Kidney tubule cell (primary cell): Measurements from ENCODE around the gene TRPV4.

ENCODE experiments used
- DNase-seq: peaks from one replicate; pipeline ENCODE4 v3.0.0-alpha.2; 2018; ENCODE audit warnings: low spot score

Gene TRPV4

DNA sequence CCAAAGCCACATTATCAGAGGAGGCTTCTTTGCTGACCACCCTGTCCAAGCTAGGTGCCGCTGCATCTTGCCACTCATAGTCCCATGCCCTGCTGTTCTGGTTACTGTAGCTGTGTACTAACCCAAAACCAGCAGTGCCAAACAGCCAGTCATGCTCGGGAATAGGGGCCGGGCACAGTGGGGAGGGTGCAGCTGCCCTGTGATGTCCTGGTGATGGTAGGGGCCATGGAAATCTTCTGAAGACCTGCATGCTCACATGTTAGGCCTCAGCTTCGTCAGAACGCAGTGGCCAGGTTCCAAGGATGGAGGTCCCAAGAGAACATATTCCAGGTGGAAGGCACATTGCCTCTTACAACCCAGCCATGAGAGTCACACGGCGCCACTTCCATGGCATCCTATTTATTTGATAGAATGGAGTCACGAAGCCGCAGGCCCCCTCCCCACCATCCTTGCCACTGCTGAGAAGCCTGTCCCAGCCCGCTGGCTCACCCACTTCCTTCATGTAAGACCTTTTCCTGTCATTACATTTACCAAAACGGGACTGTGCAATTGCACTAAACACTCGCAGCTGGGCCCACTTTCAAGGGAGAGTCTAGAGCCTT lies 71.0 kb downstream of the TRPV4 start:
- DNase-seq, result no peak

DNA sequence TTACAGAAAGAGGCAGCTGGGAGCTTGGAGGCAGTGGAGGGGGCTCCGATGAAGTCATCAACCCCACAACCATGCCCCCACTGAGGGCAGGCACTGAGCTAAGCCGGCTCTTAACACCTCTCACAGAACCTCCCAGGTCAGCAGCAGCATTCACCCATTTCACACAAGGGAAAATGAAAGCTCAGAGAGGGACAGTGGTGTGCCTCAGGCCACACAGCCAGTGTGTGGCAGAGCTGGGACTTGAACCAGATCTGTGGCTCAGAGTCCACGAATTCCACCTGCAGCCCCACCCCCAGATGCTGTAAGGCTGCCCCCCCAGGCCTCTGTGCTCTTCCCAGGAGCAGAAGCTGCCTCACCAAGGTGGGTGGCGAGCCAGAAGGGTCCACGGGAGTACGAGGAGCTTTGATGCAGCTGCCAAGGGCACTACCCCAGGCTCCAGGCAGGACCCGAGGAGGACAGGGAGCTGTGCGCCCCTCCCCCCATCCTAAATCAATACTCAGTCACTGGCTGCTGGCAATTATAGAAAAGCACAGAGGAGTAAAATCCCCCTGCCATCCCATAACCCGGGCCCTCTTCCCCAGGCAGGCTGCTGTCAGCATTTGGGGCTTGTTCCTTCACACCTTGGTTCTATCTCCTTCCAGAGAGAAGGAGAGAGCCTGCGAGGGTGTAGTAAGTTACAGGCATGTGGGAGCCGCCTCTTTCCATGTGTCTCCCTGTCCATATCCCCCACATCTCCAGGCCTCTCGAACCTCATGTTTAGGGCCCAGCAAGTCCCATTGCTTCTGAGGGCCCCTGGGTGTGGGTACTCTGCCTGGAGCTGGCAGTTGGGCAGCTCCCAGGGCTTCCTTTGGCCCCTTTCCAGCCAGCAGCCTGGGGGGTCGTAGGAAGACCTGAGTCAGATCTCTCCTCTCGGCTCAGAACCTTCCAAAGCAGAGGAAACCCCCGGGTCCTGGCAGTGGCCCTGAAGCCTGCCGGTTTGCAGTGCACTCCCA lies 72.0 kb downstream of the TRPV4 start:
- no peak for DNase-seq

DNA sequence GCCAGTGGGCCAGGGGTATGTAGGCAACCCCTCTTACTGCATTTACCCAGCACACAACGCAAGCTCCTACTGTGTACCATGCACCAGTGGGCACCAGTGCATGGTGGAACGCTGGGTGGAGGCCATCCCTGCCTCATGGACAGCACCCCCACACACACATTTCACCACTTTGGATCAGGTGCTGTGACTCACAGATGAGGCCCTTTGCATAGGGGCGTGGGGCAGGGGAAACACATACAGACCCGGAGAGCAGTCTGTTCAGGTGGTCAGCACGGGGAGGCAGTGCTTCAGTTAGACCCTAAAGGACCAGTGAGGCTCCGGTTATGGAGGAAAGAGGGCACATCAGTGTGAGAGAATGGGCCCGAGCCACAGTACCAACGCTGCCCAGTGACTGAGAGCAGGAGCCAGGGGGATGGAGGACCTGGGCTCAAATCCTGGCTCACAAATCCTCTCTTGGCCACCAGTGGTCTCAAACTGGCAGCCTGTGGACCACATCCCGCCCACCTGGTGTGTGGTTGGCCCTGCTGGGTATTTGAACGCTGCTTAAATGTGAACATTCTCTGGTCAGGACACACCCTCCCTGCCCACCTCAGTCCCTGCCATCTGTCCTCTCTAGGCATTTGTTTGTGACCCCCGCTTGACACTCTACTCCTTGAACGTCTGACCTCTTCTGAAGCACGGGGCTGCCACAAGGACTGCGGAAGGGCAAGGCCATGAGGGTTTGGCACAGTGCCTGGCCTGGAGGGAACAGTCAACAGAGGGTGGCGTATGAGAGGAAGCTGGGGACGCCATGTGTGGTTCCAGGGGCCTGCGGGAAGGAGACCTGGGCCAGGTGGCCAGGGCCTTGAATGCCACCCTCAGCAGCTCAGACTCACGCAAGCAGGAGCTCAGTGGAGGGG lies 72.9 kb downstream of the TRPV4 start:
- DNase-seq, result no peak

DNA sequence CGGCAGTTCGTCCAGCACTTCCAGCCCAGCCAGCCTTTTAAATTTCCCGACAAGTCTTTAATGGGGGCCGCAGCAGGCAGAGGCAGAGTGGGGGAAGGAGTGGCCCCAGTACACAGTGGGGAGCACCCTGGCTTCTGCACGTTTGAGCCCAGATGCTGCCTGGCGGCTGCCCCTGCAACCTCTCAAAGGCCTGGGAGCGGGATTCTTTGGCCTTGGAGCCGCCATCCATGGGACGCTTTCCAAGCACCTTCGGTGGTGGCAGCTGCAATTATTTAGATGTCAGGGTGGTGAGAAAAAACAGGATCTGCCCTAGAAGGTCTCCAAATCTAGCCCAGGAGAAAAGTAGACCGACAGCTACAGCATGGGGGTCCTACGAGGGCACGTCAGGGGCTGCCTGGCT lies 73.6 kb downstream of the TRPV4 start:
- DNase-seq, result no peak

DNA sequence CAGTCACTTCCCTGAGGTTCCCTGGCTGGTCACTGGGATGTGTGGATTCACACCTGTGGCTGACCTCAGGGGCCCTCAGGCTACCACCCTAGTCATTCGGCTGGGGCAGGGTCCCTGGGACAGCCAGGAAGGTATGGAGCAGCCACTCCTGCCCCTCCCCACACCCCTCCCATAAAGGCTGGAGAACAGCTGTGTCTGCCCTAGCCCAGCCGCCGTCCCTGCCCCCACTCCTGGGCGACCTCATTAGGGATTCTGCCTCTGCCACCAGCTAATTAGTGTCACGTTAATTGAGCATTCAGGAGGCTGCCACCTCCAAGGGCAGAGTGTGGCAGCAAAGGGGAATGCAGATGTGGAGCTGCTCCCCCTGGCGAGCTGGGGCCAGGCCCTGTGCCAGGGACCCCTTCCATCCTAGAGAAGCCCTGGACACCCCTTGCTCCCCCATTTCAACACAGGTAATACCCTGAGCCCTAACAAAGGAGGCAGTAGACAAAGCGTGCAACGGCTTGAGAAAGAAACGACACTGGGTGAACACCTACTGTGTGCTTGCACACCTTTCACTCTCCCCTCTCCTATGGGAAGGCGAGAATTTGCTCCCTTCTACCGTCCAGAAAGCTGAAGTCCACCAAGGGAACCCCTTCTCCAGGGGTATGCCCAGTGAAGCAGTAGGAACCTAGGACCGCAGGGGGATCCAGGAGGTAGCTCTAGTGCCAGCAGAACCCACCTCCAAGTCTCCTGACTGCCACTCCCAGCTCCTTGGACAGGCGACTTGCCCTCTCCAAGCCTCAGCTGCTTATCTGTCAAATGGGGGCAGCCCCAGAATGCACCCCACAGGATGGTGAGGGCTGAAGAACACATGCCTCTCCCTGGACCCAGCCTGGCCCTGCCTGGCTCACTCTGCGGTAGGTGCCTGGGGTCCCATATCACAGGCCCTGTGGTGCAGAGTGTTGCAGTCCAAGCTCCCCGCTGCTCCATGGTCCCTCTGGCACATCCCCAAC lies 74.5 kb downstream of the TRPV4 start:
- DNase-seq, result no peak

DNA sequence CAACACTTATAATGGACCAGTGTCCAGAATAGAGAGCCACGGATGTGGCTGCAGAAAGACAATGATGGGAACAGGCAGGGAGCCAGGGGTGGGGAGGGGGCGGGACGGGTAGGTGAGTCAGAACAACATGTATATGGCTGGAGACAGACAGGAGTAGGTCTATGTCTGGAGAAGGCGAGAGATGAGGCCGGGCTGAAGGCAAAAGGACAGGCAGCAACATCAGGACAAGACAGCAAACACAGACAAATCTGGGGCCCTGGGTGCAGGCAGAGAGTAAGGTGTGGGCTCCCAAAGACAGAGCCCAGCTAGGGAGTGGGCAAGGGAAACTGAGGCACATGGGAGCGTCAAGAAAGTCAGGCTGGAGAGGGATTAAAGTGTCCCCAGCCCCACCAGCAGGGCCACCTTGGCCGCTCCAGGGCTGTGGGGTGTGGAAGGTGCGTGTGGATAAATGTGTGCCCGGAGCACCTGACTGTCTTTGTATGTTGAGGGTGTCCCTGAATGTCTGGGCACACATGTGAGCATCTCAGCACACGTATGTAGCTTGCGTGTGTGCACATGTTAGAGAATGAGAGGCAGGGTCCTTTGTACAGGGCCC lies 75.4 kb downstream of the TRPV4 start:
- DNase-seq, result no peak

DNA sequence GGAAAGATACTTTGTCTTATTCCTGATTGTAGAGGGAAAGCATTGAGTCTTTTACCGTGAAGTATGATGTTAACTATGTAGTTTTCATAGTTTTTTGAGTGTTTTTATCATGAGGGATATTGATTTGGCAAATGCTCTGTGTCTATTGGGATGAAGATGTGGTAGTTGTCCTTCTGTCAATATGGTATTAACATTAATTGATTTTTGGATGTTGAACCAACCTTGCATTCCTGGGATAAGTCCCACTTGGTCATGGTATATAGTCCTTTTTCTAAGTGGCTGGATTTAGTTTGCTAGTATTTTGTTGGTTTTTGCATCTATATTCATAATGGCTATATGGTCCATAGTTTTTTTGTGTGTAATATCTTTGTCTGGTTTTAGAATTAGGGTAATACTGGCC lies 76.7 kb downstream of the TRPV4 start:
- DNase-seq, result no peak

DNA sequence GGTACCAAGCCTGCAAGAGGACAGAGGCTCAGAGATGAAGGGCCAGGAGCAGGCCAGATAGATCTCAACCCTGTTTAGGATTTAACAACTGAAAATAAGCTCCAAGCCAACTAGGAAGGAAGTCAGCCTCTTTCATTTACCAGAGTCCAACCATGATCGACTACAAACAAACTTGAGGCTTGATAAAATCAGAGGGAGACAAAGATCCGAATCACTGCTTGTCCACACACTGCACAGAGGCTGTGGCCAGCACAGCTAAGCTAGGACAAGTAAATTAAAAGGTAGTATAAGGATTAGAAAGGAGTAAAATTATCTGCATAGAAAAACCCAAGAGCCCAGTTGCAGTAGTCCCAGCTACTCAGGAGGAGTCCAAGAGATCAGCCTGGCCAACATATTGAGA lies 79.2 kb downstream of the TRPV4 start:
- no peak for DNase-seq

DNA sequence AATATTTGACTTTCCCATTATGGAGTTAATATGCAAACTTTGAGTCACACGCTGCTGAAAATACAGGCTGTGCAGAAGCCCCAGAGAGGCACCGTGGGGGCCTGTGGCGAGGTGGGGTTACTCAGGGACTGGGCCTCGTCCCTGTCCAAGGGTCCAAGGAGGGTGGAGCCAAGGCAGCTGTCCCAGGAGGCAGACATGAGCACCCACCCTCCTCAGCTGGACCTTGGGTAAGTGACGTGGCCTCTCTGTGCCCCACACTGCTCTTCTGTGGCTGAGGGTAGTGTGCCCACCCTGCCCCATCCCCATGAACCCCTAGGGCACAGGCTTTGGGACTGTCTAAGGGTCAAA lies 80.2 kb downstream of the TRPV4 start:
- DNase-seq, result no peak

DNA sequence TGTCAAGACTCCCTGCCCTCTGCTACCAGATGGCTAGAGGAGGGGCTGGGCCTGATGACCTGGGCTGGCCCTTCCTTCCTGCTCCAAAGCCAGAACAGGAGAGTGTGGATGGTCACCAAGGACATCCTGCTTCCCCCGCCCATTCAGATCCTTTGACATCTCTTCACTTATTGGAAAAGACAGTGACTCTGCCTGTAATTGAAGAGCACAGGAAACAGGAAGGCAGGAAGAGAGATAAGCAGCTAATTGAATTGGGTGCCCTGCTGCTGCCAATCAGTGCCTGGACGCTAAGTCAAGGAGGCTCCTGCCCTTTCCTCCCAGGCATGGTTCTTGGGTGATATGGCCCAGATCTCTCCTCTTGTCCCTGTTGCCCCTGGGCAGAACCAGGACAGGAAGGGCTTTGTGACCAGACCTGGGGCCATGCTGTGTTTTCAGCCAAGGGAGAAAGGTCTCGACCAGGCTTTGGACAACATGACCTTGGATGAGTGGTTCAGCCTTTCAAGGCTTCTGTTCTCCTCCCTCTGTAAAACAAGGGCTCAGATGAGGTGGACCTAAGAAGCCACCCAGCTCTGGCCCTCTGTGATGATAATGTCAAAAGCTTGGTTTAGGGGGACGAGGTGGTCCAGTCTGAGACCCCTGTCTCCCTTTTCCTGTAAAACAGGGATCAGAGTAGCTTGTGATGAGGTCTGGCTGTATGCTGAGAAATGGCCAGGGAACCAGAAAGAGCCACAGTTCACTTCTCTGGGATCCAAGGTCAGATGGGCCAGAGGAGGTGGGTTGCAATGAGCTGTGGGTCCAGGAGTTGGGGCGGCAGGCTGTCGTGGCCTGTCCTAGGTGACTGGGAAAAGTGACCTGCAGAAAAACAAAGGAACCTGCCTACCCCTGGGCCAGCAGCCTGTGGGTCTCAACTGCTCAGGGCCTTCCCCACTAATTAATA lies 80.8 kb downstream of the TRPV4 start:
- no peak for DNase-seq

DNA sequence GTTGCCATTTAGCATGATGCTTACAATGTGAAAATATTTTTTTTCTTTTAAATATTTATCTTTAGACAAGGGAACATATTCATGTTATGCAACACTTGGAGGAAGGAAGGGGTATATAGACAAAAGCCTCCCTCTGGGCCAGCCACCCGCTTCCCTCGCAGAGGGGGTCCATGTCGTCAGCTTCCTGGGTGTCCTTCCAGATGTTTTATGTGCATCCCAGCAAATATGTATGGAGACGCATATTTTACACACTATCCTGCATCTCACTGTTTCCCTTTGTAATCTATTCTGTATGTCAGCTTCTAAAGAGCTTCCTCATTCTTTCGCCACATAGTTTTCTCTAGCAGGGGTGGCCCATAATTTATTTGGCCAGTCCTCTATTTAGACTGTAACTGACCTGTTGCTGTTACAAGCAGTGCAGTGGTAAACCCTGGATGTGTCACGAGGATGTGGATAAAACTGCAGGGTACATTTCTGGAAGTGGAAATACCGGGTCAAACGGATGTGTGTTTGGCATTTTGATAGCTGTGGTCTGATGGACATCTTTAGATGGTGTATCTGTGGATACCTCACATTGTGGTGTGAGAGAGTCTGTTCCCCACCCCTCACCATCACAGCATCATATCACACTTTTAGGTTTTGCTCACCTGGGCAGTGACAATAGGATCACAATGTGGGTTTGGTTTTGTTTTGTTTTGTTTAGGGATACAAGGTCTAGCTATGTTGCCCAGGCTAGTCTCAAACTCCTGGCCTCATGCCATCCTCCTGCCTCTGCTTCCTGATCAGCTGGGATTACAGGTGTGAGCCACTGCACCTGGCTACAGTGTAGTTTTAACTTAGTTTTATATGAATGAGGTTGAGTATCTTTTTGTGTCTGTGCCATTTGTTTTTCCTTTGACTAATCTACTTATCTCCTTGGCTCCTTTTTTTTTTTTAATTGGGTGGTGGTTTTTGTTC lies 87.9 kb downstream of the TRPV4 start:
- DNase-seq, result peak; percentile 39

DNA sequence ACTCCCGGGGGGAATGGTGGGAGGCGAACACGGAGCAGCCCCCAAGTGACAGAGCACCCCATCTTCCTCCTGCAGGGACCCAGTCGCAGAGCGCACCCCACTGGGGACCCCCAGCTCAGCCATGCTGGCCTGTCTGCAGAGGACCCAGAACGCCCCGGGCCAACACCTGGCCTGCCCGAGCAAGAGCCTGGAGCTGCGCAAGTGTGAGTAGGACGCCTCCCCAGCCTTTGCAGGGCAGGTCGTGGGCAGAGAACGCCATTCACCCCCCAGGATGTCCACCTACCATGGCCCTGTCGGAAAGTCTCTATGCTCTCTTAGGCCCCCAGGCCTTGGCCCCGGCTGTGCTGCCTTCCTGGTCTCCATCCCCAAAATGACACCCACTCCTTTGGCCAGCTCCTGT lies 89.2 kb downstream of the TRPV4 start:
- DNase-seq, result no peak

DNA sequence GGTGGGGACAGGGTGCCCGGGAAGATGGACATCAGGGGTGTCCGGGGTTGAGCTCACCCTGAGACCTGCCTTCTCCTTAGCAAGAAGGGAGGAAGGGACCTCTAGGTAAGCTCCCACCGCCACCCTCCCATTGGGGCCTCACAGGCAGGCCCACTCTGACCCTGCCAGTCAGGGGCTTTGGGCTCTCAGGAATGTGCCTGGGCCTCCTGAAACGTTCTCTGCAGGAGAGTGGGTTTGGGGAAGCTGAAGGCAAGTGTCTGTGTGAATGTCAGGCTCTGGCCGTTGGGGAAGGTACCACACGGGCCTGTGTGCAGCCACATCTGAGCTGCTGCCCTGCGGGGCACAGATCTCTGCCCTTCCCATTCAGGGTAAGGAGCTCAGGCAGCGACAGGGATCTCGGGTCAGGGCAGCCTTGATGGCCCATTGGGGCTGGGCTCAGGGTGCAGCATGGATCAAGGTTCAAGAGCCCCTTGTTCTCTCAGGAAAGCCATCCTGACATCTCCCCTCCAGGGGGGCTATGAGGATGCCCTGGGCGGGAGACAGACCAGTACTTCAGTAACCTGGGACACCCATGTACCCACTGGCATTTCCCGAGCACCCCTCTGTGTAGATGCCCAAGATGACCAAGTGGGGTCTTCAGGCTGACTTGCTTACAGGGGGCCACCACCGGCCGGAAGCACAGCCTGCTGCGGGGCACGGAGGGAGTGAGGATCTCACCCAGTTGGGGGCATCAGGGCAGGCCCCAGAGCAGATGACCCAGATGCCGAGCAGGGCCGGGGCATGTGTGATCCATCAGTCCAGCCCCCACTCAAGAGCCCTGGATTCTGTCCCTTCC lies 89.9 kb downstream of the TRPV4 start:
- DNase-seq, result no peak

DNA sequence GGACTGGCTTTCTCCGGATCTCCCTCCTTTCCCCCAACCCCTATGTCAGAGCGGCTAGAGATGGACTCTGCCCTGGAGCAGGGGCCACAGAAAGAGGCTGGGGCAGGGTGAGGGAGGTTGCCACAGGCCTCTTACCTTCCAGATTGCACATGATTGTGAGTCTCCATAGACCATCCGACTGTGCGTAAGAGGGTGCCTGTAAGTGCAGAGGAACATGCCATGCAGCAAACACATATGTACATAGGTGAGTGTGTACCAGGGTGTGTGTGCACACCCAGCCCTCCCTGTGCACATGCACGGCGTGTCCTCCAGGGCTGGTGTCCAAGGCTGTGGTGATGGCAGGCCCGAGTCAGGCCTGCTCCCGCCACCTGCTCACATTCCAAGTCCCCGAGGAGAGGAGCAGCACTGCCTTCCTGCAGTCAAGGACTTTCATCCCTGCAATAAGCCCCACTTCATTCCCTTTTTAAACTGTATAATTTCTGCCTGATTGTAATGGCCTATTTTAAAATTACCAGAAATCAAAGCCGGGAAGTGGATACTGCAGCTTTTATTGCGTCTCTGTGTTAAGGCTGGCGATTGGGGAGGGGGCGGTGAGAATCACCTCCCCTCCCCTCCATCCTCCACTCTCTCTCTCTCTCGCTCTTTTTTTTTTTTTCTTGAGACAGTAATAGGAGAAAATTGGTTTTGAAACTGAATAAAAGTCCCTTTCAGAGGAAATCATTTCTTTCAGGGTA lies 91.1 kb downstream of the TRPV4 start:
- DNase-seq, result no peak

DNA sequence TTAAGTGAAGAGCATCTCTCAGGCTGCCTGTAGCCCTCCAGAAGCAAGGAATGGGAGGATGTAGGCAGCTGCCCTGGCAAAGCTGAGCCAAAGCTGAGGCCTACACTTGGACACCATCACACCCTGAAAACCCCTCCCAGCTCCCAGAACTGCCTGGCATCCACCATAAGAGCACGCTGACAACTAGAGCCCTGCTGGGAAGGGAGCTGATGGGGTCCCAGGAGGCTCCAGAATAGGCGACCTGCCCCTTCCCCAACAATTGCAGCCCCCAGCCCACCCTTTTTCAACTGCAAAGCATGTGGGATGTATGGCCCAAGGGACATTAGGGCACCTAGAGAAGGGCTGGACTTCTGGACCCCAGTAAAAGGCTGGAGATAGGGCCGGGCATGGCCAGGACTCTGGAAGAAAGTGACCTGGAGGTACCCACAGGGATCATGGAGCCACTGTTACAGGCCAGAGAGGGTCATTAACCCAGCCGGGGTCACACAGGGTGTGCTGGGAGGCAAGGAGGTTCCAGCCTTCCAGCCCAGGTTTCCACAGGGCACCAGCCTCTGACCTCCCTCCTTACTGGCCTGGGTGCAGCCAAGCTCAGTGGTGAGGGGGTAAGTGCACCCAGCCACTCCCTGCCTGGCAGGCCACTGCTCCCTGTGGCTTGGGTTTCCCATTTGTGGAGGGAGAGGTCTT lies 91.8 kb downstream of the TRPV4 start:
- no peak for DNase-seq

DNA sequence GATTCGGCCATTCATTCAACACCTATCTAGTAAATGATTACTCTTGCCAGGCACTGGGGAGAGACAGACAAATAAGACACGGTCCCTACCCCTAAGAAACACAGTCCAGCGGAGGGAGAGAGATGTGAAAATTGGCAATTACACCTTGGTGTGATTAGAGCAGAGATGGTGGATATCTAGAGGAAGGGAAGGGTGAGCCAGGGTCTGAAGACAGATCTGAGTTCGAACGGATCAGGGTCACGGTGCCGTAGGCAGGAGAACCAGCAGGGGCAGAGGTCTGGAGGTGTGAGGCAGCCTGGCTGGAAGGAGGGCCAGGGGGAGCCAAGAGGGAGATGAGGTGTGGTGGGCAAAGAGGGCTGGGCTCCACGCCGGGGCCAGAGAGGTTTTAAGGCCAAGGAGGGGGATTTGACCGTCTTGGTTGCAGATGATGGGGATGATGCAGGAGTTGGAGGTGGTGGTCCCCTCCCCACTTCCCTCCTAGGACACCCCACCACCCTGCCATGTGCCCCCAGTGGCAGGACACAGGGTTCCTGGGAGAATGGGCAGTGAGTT lies 92.4 kb downstream of the TRPV4 start:
- DNase-seq, result no peak
